GM12873 (cell line): ENCODE measurements around the gene SMYD1.

Experiments used
- TF ChIP-seq, protein P1 (sequence below): IDR thresholded peaks from 2 replicates; pipeline ENCODE4 v1.5.1; 2012; ENCODE audit warnings: low read depth, mild to moderate bottlenecking, moderate library complexity, low read length, control low read depth; ENCODE audit not compliant: insufficient read depth; ENCODE audit errors: missing control alignments

The SMYD1 gene

GRCh38 chr2:88127888-88128653, 60.4 kb downstream of the SMYD1 start, which contains the start of gene FABP1:
FABP1 (minus strand) TSS chr2:88128062; CDS start chr2:88128017, 45 bp downstream.
- TF ChIP-seq, protein P1, sequence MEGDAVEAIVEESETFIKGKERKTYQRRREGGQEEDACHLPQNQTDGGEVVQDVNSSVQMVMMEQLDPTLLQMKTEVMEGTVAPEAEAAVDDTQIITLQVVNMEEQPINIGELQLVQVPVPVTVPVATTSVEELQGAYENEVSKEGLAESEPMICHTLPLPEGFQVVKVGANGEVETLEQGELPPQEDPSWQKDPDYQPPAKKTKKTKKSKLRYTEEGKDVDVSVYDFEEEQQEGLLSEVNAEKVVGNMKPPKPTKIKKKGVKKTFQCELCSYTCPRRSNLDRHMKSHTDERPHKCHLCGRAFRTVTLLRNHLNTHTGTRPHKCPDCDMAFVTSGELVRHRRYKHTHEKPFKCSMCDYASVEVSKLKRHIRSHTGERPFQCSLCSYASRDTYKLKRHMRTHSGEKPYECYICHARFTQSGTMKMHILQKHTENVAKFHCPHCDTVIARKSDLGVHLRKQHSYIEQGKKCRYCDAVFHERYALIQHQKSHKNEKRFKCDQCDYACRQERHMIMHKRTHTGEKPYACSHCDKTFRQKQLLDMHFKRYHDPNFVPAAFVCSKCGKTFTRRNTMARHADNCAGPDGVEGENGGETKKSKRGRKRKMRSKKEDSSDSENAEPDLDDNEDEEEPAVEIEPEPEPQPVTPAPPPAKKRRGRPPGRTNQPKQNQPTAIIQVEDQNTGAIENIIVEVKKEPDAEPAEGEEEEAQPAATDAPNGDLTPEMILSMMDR, result no peak

DNA sequence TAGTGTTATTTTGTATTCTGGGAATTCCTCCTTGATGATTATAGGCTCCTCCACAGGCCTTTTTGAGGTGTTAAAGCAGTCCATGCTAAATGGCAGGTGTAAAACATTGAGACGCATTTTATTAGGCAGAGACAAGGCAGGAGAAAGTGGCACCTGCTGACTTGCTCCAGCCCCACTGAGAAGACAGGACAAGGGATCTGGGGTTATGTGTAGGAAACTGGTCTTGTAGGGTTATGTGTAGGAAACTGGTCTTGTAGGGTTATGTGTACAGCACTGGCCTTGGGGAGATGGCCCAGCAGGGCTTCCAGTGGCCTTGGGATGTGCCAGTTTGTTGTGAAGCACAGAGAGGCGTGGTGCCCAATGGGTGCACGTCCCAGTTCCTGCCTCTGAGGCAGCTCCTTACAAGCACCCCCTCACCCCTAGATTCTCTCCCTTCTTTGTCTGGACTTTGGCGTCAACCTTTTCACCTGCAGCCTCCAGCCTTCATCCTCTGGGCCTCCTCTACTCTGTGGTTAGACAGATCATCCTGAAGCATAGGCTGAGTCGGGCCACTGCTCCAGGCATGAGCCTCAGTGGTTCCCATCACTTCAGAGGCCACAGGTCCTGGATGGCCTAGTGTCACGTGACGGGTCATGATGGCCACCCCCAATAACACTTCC, 61.2 kb downstream of the SMYD1 start:
- TF ChIP-seq, protein P1, result no peak

- TF ChIP-seq, protein P1, result no peak
Measured at GRCh38 chr2:88129313-88129959, 61.8 kb downstream of the SMYD1 start.

DNA sequence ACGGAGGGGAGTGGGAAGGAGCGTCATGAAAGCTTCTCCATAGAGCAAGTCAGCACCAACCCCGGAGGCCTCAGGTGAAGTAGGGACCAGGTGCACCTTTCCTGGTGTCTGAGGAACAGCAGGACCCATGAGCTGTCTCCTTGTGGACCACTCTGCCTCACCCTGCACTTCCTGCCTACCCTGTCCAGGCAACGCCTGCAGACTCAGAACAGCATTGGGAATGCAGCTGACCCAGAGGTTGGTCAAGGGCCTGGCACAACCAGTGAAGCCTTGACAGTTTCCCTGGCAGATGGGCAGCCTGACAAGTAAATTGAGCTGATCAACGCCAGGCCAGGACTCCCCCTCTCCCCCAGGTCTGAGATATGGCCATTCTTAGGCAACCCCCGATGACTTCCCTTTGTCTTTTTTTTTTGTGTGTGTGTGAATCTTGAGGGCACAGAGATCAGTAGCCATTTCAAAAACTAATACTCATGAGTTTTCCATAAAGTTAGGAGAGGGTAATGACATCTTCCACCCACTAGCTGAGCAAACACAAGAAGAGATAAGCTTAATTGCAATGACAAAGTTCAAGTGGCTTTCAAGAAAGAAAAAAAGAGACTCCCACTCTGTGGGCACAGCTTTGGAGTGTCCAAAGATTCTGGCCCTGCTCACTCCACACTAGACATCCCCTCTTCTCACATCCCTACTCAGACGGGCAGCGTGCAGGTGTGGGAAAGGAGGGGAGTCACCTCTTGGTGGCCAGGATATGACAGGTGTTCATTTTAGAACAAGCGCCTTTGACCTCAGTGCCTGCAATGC, 63.8 kb downstream of the SMYD1 start:
- TF ChIP-seq, protein P1, result no peak

- TF ChIP-seq, protein P1, result no peak
Measured at GRCh38 chr2:88131999-88132368, 64.4 kb downstream of the SMYD1 start.

DNA sequence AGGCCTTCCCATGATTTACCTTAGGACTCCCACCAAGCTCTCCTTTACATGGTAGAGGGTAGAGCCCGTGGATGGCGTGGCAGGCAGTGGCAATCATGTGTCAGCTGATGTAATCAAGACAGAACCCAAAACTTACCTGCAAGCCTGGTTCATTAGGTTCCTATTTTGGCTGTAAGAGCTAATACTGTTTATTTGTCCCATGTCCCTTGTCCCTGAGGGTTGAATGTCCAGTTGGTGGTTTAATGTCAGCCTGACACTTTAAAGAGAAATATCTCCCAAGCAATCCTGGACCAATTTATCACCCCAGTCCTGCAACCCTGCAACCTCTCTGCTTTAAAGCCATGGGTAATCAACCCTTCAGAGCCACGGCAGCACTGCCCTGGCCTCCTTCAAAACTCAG, 66.2 kb downstream of the SMYD1 start:
- TF ChIP-seq, protein P1, result no peak
